GM21717 (cell line): ENCODE results near the gene PLXNA4.

Experiments used
- ATAC-seq: cut with Tn5 transposase; IDR thresholded peaks from one replicate; pipeline ENCODE4 v1.9.1; 2021; ENCODE audit warnings: mild to moderate bottlenecking, moderate library complexity; ENCODE audit not compliant: unreplicated experiment

The PLXNA4 gene

GRCh38 chr7:132565885-132566284 lies 10.4 kb downstream of the PLXNA4 start:
- no peak for ATAC-seq

- no peak for ATAC-seq
Measured at GRCh38 chr7:132565441-132565840, 10.8 kb downstream of the PLXNA4 start.

GRCh38 chr7:132564849-132565248 lies 11.4 kb downstream of the PLXNA4 start:
- ATAC-seq, result no peak

GRCh38 chr7:132564090-132564489 lies 12.2 kb downstream of the PLXNA4 start:
- no peak for ATAC-seq

GRCh38 chr7:132562690-132563089 lies 13.6 kb downstream of the PLXNA4 start:
- no peak for ATAC-seq

GRCh38 chr7:132561763-132562162 lies 14.5 kb downstream of the PLXNA4 start:
- no peak for ATAC-seq

GRCh38 chr7:132560825-132561529 lies 15.3 kb downstream of the PLXNA4 start:
- no peak for ATAC-seq

- no peak for ATAC-seq
Measured at GRCh38 chr7:132560105-132560504, 16.2 kb downstream of the PLXNA4 start.

- ATAC-seq, result no peak
Measured at GRCh38 chr7:132558815-132559214, 17.5 kb downstream of the PLXNA4 start.

- ATAC-seq, result no peak
Measured at GRCh38 chr7:132557489-132558044, 18.7 kb downstream of the PLXNA4 start.

- ATAC-seq, result no peak
Measured at GRCh38 chr7:132554446-132554845, 21.8 kb downstream of the PLXNA4 start.

- ATAC-seq, result no peak
Measured at GRCh38 chr7:132553031-132553430, 23.2 kb downstream of the PLXNA4 start.

- ATAC-seq, result no peak
Measured at GRCh38 chr7:132551886-132552285, 24.4 kb downstream of the PLXNA4 start.

- ATAC-seq, result no peak
Measured at GRCh38 chr7:132551439-132551838, 24.8 kb downstream of the PLXNA4 start.

- ATAC-seq, result no peak
Measured at GRCh38 chr7:132548489-132549078, 27.7 kb downstream of the PLXNA4 start.

GRCh38 chr7:132547821-132548220 lies 28.4 kb downstream of the PLXNA4 start:
- ATAC-seq, result no peak

- ATAC-seq, result no peak
Measured at GRCh38 chr7:132546366-132547127, 29.7 kb downstream of the PLXNA4 start.

GRCh38 chr7:132545756-132546155 lies 30.5 kb downstream of the PLXNA4 start:
- ATAC-seq, result no peak

GRCh38 chr7:132544999-132545398 lies 31.3 kb downstream of the PLXNA4 start:
- no peak for ATAC-seq

GRCh38 chr7:132544025-132544424 lies 32.2 kb downstream of the PLXNA4 start:
- ATAC-seq, result no peak

GRCh38 chr7:132542895-132543294 lies 33.4 kb downstream of the PLXNA4 start:
- no peak for ATAC-seq

- ATAC-seq, result no peak
Measured at GRCh38 chr7:132541656-132542055, 34.6 kb downstream of the PLXNA4 start.
